Activated CD8-positive, alpha-beta memory T cell treated with anti-CD3 and anti-CD28 coated beads, Interleukin-2, amount 50 U/mL, for 1 hour (primary cell): ENCODE data around the gene TMEM53.

Experiments used
- DNase-seq: peaks from one replicate; pipeline ENCODE4 v3.0.0-alpha.2; 2020; ENCODE audit errors: extremely low read depth

The TMEM53 gene

DNA sequence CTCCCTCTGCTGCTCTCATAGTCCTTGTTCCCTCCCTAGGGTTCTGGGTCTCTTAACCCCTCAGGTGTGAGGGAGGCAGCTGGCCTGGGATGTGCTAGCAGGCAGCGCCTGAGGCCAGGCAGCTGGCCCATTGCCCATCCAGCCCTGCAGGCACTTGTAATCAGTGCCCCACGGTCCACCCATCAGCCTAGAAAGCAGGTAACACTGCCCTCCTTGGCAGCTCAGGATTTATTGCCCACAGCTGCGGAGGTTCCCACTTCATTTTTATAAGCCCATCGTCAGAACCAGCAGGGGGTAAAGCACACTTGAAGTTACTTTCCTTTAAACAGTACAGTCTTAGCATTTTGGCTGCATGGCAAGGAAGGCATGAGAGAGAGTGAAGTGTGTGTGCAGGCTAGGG lies 70.6 kb downstream of the TMEM53 start:
- no peak for DNase-seq
